ENCODE results near the gene FBXL4.
"Not testable (repeated sequence)": the region's sequence is repeated elsewhere in the genome, so short reads cannot be mapped to it uniquely, and the experiment has no call there.

Gene FBXL4

GRCh38 chr6:98945311-98946115, 2.2 kb downstream of the FBXL4 start:
- DNase-seq (ENCODE audit: low read depth), result no peak

GRCh38 chr6:98944598-98945081, 3.1 kb downstream of the FBXL4 start:
- no peak for DNase-seq (ENCODE audit: low read depth)

- no peak for DNase-seq (ENCODE audit: low read depth)
Observed at GRCh38 chr6:98944168-98944567, 3.6 kb downstream of the FBXL4 start.

GRCh38 chr6:98942263-98942803, 5.4 kb downstream of the FBXL4 start:
- no peak for DNase-seq (ENCODE audit: low read depth)

- no peak for DNase-seq (ENCODE audit: low read depth)
Observed at GRCh38 chr6:98941319-98941718, 6.4 kb downstream of the FBXL4 start.

- no peak for DNase-seq (ENCODE audit: low read depth)
Observed at GRCh38 chr6:98937351-98937750, 10.4 kb downstream of the FBXL4 start.

GRCh38 chr6:98932381-98932780, 15.4 kb downstream of the FBXL4 start:
- no peak for DNase-seq (ENCODE audit: low read depth)

GRCh38 chr6:98931696-98932095, 16.1 kb downstream of the FBXL4 start:
- DNase-seq (ENCODE audit: low read depth), result no peak

- DNase-seq (ENCODE audit: low read depth), result no peak
Observed at GRCh38 chr6:98929498-98930060, 18.2 kb downstream of the FBXL4 start.

GRCh38 chr6:98928688-98929087, 19.1 kb downstream of the FBXL4 start:
- no peak for DNase-seq (ENCODE audit: low read depth)

- no peak for DNase-seq (ENCODE audit: low read depth)
Observed at GRCh38 chr6:98927534-98927933, 20.2 kb downstream of the FBXL4 start.

GRCh38 chr6:98925831-98926230, 21.9 kb downstream of the FBXL4 start:
- DNase-seq (ENCODE audit: low read depth), result no peak

- no peak for DNase-seq (ENCODE audit: low read depth)
Observed at GRCh38 chr6:98924647-98925046, 23.1 kb downstream of the FBXL4 start.

GRCh38 chr6:98920904-98921431, 26.8 kb downstream of the FBXL4 start:
- no peak for DNase-seq (ENCODE audit: low read depth)

GRCh38 chr6:98910946-98911345, 36.8 kb downstream of the FBXL4 start:
- not testable (repeated sequence) for DNase-seq (ENCODE audit: low read depth)

- no peak for DNase-seq (ENCODE audit: low read depth)
Observed at GRCh38 chr6:98909236-98909635, 38.5 kb downstream of the FBXL4 start.

- not testable (repeated sequence) for DNase-seq (ENCODE audit: low read depth)
Observed at GRCh38 chr6:98906342-98906741, 41.4 kb downstream of the FBXL4 start.

- DNase-seq (ENCODE audit: low read depth), result no peak
Observed at GRCh38 chr6:98905759-98906158, 42.0 kb downstream of the FBXL4 start.

GRCh38 chr6:98904096-98904495, 43.6 kb downstream of the FBXL4 start:
- no peak for DNase-seq (ENCODE audit: low read depth)

- no peak for DNase-seq (ENCODE audit: low read depth)
Observed at GRCh38 chr6:98900706-98901105, 47.0 kb downstream of the FBXL4 start.

GRCh38 chr6:98894810-98895209, 52.9 kb downstream of the FBXL4 start:
- no peak for DNase-seq (ENCODE audit: low read depth)

- DNase-seq (ENCODE audit: low read depth), result no peak
Observed at GRCh38 chr6:98887650-98888049, 60.1 kb downstream of the FBXL4 start.

GRCh38 chr6:98885330-98885729, 62.4 kb downstream of the FBXL4 start:
- no peak for DNase-seq (ENCODE audit: low read depth)
